Posterior cingulate gyrus (tissue), 11 donors: ENCODE results near the gene NMNAT3.
"Not testable (repeated sequence)": the region's sequence is repeated elsewhere in the genome, so short reads cannot be mapped to it uniquely, and the experiment has no call there.

ENCODE experiments used
- DNase-seq, 10 donors: peaks; one replicate each; pipeline versions ENCODE4 v3.0.0 to v3.0.0-alpha.2; 2020 to 2021; ENCODE audit warnings: mixed read lengths in 3 of 10
- intact Hi-C: fragments of 100-400 bp; cut with DNase I; formaldehyde crosslinking; loops from one replicate; pipeline ENCODE4 v1.15.1; 2023

The NMNAT3 gene

DNA sequence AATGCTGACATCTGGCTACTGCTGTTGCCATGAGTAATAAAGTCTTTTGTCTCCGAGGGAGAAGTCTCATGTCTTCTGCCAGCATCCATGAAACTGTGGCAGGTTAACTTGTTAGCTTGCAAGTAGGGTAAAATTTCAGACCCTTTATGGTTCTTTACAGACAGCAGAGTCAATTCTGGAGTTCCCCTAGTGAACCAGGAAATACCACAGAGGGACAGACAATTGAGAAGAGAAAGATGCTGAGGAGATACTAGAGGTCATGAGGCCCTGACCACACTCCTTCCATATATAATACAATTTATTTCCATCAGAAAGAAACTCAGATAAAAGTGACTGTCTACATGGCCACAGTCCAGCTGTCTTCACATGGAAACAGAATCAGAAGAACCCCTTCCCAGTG is 38.1 kb downstream of the NMNAT3 start:
- no peak for DNase-seq
- intact Hi-C loops: no loop called here

DNA sequence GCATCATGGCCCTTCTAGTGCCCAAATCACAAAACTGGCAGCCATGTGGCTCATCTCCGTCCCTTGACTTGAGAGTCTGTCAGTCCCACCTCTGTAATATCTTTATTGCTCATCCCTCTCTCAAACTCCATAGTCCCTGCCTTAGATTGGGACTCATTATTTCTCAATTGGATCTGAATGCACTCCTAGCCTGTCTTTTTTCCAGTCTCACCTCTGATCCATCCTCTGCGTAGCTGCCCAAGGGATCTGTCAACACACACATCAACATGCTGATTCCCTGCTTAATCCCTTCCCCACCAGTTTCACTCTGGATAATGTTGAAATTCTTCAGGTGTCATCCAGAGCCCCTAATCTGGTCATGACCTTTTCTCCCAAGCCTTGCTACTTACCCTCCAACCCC is 39.3 kb downstream of the NMNAT3 start:
- intact Hi-C loops: no loop called here
- no peak for DNase-seq

DNA sequence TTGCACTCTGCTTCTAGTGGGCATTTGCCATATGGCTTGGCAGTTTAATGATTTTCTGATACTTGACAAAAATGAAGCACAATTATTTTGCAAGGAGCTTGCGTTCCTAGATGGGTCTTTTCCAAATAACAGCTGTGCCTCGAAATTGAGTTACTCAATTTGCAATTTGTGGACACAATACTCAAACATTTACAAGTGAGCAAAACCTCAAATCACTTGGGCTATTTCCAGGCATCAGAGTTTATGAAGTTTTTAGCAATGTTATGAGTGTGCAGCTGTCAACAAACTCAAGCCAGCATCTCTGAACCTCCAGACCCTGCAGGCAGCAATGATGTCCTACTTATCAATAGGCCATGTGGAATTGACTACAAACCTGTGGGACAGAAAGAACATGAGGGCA is 41.3 kb downstream of the NMNAT3 start:
- intact Hi-C loops: no loop called here
- no peak for DNase-seq

DNA sequence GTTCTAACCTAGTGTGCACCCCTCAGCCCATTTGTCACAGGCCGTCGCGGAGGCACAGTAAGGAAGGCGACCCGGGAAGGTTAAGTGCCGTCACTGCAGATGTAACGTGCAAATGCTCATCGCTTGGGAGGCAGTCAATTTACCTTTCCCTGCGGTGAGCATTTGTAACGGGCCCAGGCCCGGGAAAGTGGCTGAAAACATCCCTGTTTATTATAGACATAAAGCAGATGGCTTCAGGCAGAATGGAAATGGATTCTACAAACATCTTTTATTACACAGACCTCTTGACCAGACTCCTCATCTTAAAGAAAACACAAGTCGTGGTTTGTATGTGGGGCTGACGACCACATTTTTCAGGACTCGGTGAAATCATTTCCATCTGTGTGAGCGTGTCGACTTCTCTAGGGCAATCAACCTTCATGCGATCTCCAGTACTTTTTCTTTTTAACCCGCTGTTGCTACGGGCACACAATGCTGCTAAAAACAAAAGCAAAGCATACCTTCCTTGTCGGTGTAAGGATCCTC is 43.6 kb downstream of the NMNAT3 start:
- no peak for DNase-seq
- intact Hi-C loops: no loop called here

DNA sequence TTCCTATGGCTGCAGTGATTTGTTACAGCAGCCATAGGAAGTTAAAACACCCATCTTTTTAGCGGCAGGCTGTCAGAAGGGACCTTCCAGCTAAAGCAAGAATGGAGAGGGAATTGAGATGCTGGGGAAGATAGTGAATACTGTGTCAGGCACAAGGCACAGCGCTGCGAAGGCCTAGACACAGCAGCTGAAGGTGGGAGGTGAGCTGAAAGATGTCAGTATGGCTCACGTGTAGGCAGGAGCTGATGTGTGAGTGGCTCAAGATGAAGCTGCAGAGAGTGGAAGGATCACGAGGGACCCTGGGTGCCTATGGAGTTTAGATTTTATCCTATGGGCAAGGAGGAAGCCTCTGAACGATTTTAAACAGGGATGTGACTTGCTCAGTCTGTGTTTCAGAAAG is 44.3 kb downstream of the NMNAT3 start:
- no peak for DNase-seq
- intact Hi-C loops: no loop called here

DNA sequence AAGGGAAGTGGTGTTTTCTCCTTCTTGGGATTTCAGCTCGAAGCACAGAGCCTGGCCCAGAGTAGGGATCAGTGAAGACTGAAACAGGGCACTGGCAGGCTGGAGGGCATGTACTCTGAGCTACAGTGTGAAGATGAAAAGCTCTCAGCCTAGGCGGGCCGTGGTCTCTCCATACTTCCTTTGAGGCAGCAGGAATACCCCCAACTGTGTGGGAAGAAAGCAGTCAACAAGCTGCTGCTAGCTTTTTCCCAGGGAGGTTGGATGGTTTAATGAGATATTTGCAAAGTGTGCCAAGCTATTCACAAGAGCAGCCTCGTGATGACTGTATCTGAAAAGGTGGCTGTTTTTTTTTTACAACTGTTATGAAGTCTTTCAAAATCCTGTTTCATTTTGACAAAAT is 47.2 kb downstream of the NMNAT3 start:
- intact Hi-C loops: no loop called here
- no peak for DNase-seq

DNA sequence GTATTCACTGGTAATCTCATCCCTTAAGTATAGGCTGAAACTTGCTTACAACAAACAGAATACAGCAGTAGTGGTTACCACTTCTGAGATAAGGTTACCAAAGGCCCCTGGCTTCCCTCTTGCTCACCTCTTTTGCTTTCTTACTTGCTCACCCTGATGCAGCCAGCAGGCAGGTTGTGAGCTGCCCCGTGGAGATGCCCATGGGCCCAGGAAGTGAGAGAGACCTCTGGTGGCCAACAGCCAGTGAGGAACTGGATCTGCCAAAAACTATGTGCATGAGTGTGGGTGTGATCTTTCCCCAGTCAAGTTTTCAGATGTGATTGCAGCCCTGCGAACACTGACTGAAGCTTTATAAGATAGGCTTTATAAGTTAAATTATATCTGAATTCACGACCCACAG is 48.7 kb downstream of the NMNAT3 start:
- intact Hi-C loops: no loop called here
- no peak for DNase-seq

DNA sequence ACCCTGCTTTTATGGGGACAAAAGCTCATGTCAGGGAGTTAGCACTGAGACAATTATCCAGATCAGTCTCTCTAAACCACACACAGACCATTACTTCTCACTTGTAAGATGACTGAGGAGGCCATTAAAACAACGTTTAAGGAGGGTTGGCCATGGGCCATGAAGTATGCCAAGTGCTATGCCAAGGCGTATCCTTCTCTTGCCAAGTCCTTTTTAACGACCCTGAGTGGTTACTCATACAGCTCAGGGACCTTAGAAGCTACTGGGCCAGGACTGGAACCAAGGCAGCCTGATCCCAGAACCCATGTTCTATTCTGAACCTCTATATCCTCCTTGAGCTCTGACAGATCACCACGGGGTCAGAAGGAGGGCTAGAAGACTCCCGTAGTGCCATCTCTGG is 50.0 kb downstream of the NMNAT3 start:
- DNase-seq: no peak
- intact Hi-C loops: no loop called here

DNA sequence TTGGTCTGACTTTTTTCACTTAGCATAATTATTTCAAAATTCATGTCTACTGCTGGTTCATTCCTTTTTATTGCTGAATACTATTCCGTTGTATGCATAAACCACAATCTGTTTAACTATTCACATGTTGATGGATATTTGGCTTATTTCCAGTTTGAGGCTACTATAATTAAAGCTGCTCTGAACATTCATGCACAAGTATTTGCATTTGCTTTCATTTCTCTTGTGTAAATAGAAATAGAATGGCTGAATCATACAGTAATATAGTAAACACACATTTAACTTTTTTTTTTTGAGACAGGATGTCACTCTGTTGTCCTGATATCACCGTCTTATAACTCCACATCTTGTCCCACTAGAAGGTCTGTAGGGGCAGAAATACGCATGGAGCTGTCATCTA is 57.3 kb downstream of the NMNAT3 start:
- intact Hi-C loops: no loop called here
- no peak for DNase-seq

DNA sequence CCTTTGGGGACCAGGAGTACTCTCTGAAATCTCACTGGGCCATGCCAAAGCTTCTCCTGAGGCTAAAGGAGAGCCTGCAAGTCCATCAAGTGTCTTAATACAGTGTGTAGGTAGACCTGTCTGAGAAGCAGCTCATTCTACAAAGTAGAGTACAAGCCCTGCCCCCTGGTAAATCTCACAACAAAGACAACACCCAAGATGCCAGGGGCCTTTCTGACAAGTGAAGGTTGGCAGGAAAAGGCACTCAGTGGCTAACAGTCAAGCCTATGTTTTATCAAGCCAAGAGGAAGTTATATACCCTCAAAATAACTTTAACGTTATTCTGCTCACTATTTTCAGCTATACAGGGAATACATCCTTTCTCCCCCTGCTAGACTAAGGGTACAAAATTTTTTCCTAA is 58.3 kb downstream of the NMNAT3 start:
- DNase-seq: no peak
- intact Hi-C loops: no loop called here

DNA sequence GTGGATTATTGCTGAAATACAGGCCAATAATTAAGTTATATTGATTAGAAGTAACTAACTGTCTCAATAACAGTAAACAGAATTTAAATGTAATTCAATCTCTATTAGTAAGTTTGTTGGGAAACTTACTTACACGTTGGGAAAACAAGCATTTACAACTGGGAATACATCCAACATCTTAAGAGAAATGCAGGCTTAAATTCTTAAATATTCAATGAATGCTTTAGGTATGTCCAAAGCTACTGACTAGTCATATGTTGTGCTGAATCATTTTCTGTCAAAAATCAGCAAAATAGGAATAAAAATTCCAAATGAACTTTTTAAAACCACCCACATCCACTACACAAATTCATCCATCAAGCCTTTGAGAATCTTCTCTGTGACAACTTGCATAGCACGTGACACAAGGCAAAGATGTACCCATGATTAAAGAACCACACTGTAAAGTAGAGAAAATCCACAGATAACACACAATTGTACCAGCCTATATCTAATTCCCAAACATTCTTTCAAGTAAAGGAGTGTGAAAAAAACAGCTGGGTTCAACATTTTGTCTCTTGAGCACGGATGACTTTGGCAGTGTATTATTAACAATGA is 60.0 kb downstream of the NMNAT3 start:
- intact Hi-C loops: no loop called here
- no peak for DNase-seq

DNA sequence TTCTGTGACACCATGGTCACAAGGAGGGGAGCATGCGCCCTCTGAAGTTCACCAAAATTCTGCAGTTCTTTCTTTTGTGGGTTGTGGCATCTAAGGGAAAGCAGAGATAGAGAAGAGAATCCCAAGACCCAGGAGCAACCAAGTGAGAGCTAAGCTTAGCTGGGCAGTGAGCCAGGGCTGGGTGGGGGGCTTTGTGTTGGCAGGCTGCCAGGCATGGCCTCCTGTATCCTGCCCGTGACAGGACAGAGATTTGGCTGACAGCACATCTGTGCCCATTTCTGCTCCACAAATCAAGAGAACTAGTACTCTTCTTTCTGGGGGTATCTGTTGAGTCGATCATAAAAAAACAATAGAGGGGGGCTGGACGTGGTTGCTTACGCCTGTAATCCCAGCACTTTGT is 66.2 kb downstream of the NMNAT3 start:
- DNase-seq: no peak
- intact Hi-C loops: no loop called here

DNA sequence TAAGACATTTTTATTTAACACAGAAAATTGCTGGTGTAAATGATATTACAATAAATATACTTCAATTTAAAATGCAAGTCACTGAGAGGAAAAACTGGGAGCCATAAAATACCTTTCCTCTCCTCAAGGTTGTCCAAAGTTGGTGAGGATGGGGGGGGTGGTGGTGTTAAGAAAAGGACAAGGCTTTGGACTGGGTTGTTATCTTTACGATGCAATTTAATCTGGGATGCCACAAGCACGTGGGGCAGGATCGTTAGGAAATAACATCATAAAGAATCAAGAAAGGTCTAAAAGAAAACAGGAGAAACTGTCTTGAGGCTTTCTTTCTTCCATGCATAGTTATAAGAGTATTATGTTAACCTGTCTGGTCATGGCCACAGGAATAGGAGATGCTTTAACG is 66.9 kb downstream of the NMNAT3 start:
- intact Hi-C loops: no loop called here
- DNase-seq: no peak

DNA sequence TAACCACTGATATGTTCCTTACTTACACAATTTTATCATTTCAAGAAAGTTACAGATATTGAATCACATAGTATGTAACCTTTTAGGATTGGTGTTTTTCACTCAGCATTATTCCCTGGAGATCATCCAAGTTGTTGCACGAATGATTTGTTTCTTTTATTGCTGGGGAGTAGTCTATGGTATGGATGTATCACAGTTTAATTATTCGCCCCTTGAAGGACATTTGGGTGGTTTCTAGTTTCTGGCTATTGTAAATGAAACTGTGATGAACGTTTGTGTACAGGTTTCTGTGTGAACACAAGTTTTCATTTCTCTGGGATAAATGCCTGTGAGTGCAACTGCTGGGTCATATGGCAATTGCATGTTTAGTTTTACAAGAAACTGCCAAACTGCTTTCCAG is 68.8 kb downstream of the NMNAT3 start:
- DNase-seq: no peak
- intact Hi-C loops: no loop called here

DNA sequence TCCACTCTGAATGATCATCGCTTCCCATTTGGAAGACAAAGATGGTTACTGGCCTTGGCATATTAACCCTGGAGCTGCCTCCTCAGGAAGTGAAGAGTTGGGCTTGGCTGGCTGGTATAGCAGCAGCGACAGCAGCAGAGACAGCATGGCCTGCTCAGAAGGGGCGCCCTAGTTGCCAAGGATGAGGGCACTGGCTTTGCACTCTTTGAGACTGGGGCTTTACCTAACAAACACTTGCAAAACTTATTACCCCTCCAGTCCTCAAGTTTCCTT is 69.7 kb downstream of the NMNAT3 start:
- intact Hi-C loops: no loop called here

DNA sequence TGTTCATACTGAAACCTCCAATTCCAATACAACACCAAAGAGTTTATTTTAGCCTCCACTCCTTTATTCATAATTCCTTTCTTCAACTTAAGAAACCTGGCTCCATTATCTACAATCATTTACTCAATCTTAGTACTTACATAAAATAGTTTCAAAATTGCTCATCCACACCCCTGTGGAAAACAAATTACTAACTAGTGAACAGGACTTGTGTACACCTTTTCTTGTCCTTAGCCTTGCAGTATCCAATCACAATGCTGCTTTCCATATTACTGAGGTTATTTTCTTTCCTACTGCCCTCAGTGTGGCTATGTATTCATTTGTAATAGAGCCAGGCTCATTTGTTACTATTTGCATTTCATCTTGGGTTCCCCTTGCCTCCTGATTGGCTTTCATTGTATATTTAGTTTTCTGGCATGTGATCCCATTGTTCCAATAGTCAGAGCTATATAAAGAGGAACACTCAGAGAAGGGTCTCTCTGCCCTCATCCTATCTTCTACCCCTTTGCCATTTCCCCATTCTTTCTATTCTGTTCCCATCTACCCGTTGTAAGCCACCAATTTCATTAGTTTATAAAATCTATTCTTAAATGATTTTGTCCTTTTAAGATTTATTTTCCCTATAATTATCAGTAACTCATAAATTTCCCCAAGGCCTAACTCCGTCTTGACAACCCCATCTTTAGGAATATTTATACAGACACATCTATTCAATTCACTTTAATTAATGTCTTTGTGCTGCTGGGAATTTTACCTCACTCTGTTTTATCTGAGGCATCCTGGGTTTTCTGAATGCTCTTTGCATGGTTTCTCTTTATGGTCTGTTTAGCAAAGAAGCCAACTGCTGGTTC is 70.3 kb downstream of the NMNAT3 start:
- intact Hi-C loops: no loop called here
- no peak for DNase-seq

More for the DNA sequence above, 69.7 kb downstream of the NMNAT3 start:
- DNase-seq: no peak

DNA sequence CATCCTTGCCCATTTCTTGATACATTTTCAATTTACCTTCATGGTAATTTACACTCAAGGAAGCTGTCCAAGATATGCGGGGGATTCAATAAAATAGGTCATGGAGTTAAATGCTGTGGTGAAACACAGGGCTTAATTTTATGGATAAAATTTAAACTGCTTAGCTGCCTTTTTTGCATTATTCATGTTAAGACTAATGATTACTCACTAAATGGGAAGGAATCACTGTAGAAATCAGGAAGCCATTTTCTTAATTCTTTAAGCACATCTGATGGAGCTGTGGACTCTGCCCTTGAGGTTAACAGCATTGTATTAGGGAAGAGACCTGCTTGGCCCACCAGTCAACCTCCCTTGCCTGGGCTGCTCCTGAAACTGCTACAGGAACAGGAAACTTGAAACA is 75.8 kb downstream of the NMNAT3 start:
- no peak for DNase-seq

DNA sequence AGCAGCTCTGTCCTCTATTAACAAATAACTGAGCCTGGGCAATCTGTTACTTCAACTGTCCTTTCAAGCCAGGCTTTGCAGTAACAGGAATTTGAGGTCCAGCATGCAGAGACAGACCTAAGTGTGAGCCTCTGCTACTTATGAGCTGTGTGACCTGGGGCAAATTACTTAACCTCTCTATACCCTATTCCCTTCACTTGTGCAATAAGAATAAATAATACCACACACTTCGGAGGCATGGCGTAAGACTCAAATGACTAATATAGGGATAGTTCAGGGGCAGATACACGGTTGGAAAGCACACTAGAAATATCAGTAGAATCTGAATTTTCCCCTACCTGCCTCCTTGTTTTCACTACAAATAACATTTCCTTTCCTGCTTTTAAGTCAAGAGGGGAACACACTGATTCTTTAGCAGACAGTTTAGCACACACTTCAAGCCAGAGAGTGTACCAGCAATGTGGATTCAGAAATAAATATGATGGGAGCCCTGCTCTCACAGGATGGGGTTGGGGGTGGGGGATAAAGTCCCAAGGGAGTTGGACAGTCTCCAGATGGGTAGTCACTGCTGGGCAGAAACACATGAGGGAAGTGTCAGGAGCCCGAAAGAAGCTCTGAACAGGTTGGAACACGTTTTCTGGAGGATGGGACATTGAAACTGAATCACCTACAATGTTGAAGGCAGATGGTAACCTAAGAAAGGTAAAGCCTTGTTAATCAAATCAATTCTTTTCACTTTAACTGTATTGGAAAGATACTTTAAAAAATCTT is 76.4 kb downstream of the NMNAT3 start:
- intact Hi-C loops: no loop called here
- DNase-seq: no peak

More for the DNA sequence above, 75.8 kb downstream of the NMNAT3 start:
- intact Hi-C loops: no loop called here

DNA sequence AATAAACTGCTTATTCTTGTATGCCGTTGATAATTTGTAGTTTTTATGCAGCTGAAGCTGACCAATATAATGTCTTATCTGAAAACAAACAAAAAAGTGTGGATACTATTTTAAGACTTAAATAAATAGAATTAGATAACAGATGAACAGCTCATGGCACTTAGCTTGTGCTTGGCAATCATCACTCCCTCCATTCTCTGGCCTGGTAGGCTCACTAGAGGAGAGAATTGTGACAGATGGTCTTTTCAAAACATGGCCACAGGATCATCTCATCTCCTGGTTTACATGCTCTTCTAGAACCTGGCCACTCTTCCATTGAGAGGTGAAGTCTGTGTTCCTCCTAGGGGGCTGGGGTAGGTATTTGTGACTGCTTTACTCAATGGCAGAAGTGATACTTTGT is 79.8 kb downstream of the NMNAT3 start:
- intact Hi-C loops: no loop called here
- DNase-seq: no peak

DNA sequence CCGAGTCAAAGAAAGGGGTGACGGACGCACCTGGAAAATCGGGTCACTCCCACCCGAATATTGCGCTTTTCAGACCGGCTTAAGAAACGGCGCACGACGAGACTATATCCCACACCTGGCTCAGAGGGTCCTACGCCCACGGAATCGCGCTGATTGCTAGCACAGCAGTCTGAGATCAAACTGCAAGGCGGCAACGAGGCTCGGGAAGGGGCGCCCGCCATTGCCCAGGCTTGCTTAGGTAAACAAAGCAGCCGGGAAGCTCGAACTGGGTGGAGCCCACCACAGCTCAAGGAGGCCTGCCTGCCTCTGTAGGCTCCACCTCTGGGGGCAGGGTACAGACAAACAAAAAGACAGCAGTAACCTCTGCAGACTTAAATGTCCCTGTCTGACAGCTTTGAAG is 86.6 kb downstream of the NMNAT3 start:
- intact Hi-C loops, DNase-seq: not testable (repeated sequence)

DNA sequence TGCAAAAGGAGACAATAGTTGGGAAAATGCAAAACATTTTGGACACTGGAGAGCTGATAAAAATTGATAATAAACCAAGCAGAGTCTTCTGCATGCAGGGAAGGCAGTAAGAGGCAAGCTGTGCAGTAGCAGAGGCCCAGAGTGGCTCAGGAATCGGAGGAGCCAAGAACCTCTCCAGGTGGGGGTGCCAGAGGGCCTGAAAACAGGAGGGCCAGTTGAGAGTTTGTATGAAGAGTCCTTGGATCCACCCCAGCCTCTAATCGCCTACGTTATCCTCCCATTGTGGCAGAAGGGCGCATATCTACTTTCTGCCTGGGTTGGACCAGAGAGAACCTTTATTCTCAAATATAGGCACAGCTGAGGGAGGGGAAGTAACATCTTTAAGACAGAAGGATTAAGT is 89.3 kb downstream of the NMNAT3 start:
- DNase-seq: no peak
- intact Hi-C loops: no loop called here

DNA sequence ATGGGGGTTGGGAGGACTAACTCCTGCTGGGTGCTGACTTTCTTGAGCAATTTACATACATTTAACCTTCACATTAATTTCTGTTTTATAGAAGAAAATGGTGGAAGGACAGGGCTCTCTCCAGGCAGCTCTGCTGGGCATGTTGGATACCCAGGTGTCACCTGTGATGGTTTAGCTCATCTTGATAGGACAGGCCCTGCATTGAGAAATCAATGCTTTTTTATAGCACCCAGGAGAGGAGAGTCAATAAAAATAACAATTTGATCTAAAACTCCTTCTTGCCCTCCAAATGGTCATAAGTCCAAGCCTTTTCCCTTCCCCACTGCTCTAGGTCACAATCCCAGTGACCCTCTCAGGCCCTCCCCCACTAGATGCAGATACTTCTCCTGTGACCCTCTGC is 90.0 kb downstream of the NMNAT3 start:
- no peak for DNase-seq
- intact Hi-C loops: no loop called here
